ENCODE results near the gene AAGAB.

AAGAB gene

DNA sequence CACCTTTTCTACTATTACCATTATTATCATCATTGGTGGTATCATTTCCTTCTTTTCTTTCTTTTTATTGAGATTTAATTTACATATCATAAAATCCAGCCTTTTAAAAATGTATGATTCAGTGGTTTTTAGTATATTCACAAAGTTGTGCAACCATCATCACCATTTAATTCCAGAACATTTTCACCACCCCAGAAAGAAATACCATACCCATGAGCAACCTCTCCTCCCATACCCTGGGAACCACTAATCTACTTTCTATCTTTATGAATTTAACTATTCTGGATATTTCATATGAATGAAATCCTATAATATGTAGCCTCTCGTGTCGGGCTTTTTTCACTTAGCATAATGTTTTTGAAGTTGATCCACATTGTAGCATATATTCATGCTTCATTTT is 29.1 kb downstream of the AAGAB start:
- TF ChIP-seq CTCF (IDR thresholded peaks at IDR 0.05; ENCODE audit: poor library complexity, severe bottlenecking), result no peak
- H3K9me3 ChIP-seq (ENCODE audit: severe bottlenecking), result no peaks in the 10 kb centered on the region
- H3K4me3 ChIP-seq (ENCODE audit: severe bottlenecking), result no peak overlapping the region
- ATAC-seq (ENCODE audit: low read depth) (peak; percentile 79), DNase-seq (ENCODE audit: low spot score) (no peak)
- peaks cover 48% of the 10 kb centered on the region for H3K36me3 ChIP-seq (ENCODE audit: low read depth)
- H3K27me3 ChIP-seq (ENCODE audit: insufficient read depth, poor library complexity, severe bottlenecking), result no peaks in the 10 kb centered on the region
- peak overlapping the region; percentile 99 for H3K27ac ChIP-seq (ENCODE audit: poor library complexity, severe bottlenecking)
- H3K4me1 ChIP-seq (ENCODE audit: insufficient read depth, poor library complexity, severe bottlenecking), result peaks cover 43% of the 10 kb centered on the region

DNA sequence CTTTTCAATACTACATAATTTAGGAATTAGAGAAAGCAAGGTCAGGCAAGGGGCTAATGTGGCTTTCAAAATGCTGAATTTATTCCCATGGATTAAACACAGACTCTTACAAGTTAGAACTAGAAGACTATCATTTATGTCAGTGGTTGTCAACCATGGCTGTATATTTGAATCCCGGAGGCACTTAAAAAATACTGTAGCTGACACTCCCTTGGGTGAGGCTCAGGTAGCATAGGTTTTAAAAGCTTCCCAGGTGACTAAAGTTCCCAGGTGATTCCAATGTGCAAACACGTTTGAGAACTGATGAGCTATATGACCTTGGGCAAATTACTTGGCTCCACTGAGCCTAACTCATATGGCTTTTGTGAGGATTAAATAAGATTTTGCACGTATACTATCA is 29.6 kb downstream of the AAGAB start:
- Histone ChIP-seq H3K27me3 (ENCODE audit: insufficient read depth, poor library complexity, severe bottlenecking) (no peaks in the 10 kb centered on the region), H3K4me1 (ENCODE audit: insufficient read depth, poor library complexity, severe bottlenecking) (peaks cover 43% of the 10 kb centered on the region), H3K27ac (ENCODE audit: poor library complexity, severe bottlenecking) (peak overlapping the region; percentile 99), H3K36me3 (ENCODE audit: low read depth) (peaks cover 48% of the 10 kb centered on the region), H3K9me3 (ENCODE audit: severe bottlenecking) (no peaks in the 10 kb centered on the region), H3K4me3 (ENCODE audit: severe bottlenecking) (no peak overlapping the region)
- DNase-seq (ENCODE audit: low spot score), result peak; percentile 73
- no peak for TF ChIP-seq CTCF (IDR thresholded peaks at IDR 0.05; ENCODE audit: poor library complexity, severe bottlenecking)
- ATAC-seq (ENCODE audit: low read depth), result peak; percentile 91

GRCh38 chr15:67219288-67219687 is 35.2 kb downstream of the AAGAB start:
- peaks cover 57% of the 10 kb centered on the region for H3K36me3 ChIP-seq (ENCODE audit: low read depth)
- ATAC-seq (ENCODE audit: low read depth) (no peak), DNase-seq (ENCODE audit: low spot score) (no peak)
- H3K27ac ChIP-seq (ENCODE audit: poor library complexity, severe bottlenecking), result no peak overlapping the region
- no peaks in the 10 kb centered on the region for H3K27me3 ChIP-seq (ENCODE audit: insufficient read depth, poor library complexity, severe bottlenecking)
- no peak overlapping the region for H3K4me3 ChIP-seq (ENCODE audit: severe bottlenecking)
- no peaks in the 10 kb centered on the region for H3K9me3 ChIP-seq (ENCODE audit: severe bottlenecking)
- peaks cover 14% of the 10 kb centered on the region for H3K4me1 ChIP-seq (ENCODE audit: insufficient read depth, poor library complexity, severe bottlenecking)
- TF ChIP-seq CTCF (IDR thresholded peaks at IDR 0.05; ENCODE audit: poor library complexity, severe bottlenecking), result no peak

GRCh38 chr15:67218428-67218827 is 36.0 kb downstream of the AAGAB start:
- Histone ChIP-seq H3K4me1 (ENCODE audit: insufficient read depth, poor library complexity, severe bottlenecking) (peaks cover 7% of the 10 kb centered on the region), H3K9me3 (ENCODE audit: severe bottlenecking) (no peaks in the 10 kb centered on the region), H3K27ac (ENCODE audit: poor library complexity, severe bottlenecking) (no peak overlapping the region), H3K27me3 (ENCODE audit: insufficient read depth, poor library complexity, severe bottlenecking) (no peaks in the 10 kb centered on the region), H3K36me3 (ENCODE audit: low read depth) (peaks cover 58% of the 10 kb centered on the region), H3K4me3 (ENCODE audit: severe bottlenecking) (no peak overlapping the region)
- TF ChIP-seq CTCF (IDR thresholded peaks at IDR 0.05; ENCODE audit: poor library complexity, severe bottlenecking), result no peak
- ATAC-seq (ENCODE audit: low read depth) (no peak), DNase-seq (ENCODE audit: low spot score) (no peak)

DNA sequence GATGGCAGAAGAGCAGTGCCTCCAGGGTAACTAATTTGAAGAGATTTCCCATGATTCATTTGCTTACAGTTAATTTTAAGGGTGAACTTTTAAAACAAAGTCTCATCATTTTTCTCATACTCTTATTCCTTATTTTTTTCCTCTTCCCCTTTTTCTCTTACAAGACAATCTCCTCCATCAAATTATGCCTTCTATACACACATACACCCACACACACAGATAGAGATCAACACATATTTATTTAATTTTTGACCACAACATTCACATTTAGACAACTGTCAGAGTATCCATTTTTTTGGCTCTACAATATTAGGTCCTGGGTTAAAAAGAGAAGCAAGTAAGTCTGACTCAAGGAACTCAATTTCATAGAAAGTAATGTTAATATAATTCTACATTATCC is 37.6 kb downstream of the AAGAB start:
- H3K27me3 ChIP-seq (ENCODE audit: insufficient read depth, poor library complexity, severe bottlenecking), result no peaks in the 10 kb centered on the region
- H3K4me3 ChIP-seq (ENCODE audit: severe bottlenecking), result no peak overlapping the region
- no peak overlapping the region for H3K27ac ChIP-seq (ENCODE audit: poor library complexity, severe bottlenecking)
- ATAC-seq (ENCODE audit: low read depth), result no peak
- TF ChIP-seq CTCF (IDR thresholded peaks at IDR 0.05; ENCODE audit: poor library complexity, severe bottlenecking), result no peak
- H3K9me3 ChIP-seq (ENCODE audit: severe bottlenecking), result no peaks in the 10 kb centered on the region
- no peaks in the 10 kb centered on the region for H3K4me1 ChIP-seq (ENCODE audit: insufficient read depth, poor library complexity, severe bottlenecking)
- peaks cover 72% of the 10 kb centered on the region for H3K36me3 ChIP-seq (ENCODE audit: low read depth)
- DNase-seq (ENCODE audit: low spot score), result no peak
